SK-N-SH treated with all-trans-retinoic acid at 6 μM for 48 hours (cell line): ENCODE data around the gene RAPSN.

ENCODE experiments used
- ATAC-seq: fragments of 200-7000 bp; cut with Tn5 transposase; 3 replicates; pipeline ENCODE4 v1.9.1; 2020; ENCODE audit warnings: mild to moderate bottlenecking, moderate library complexity
- CSDC2 ChIP-seq: fragments of 250-450 bp; sonication (Bioruptor Pico); IDR thresholded peaks from 2 replicates; pipeline ENCODE4 v1.5.0; 2020; ENCODE audit warnings: mild to moderate bottlenecking, moderate library complexity
- ESRRG ChIP-seq: fragments of 250-450 bp; sonication (Bioruptor Pico); IDR thresholded peaks from 2 replicates; pipeline ENCODE4 v1.6.1; 2021; ENCODE audit warnings: mild to moderate bottlenecking
- ISL1 ChIP-seq: fragments of 250-450 bp; sonication (Bioruptor Pico); IDR thresholded peaks from 2 replicates; pipeline ENCODE4 v2.1.2; 2022; ENCODE audit warnings: mild to moderate bottlenecking, moderate library complexity
- OSR1 ChIP-seq: fragments of 250-450 bp; sonication (Bioruptor Pico); IDR thresholded peaks from 2 replicates; pipeline ENCODE4 v1.8.0; 2022; ENCODE audit warnings: moderate library complexity, mild to moderate bottlenecking, inconsistent platforms
- PPARA ChIP-seq: fragments of 250-450 bp; sonication (Bioruptor Pico); IDR thresholded peaks from 2 replicates; pipeline ENCODE4 v1.5.0; 2020; ENCODE audit warnings: mild to moderate bottlenecking, borderline replicate concordance
- RARB ChIP-seq: fragments of 250-450 bp; sonication (Bioruptor Pico); IDR thresholded peaks from 2 replicates; pipeline ENCODE4 v1.8.0; 2021; ENCODE audit warnings: mild to moderate bottlenecking, moderate library complexity
- SNAI2 ChIP-seq: fragments of 250-450 bp; sonication (Bioruptor Pico); IDR thresholded peaks from 2 replicates; pipeline ENCODE4 v1.5.0; 2020; ENCODE audit warnings: mild to moderate bottlenecking, moderate library complexity
- TCF4 ChIP-seq: fragments of 250-450 bp; sonication (Bioruptor Pico); IDR thresholded peaks from 2 replicates; pipeline ENCODE4 v1.8.0; 2021; ENCODE audit warnings: mild to moderate bottlenecking, moderate library complexity, borderline replicate concordance
- TOX ChIP-seq: fragments of 250-450 bp; sonication (Bioruptor Pico); IDR thresholded peaks from 2 replicates; pipeline ENCODE4 v1.8.0; 2021; ENCODE audit warnings: mild to moderate bottlenecking, moderate library complexity, borderline replicate concordance
- ZC3H10 ChIP-seq: fragments of 250-450 bp; sonication (Bioruptor Pico); IDR thresholded peaks from 2 replicates; pipeline ENCODE4 v1.5.1; 2021; ENCODE audit warnings: mild to moderate bottlenecking, moderate library complexity
- ZFP3 ChIP-seq: fragments of 250-450 bp; sonication (Bioruptor Pico); IDR thresholded peaks from 2 replicates; pipeline ENCODE4 v1.5.0; 2020; ENCODE audit warnings: mild to moderate bottlenecking, moderate library complexity
- ZNF565 ChIP-seq: fragments of 450-650 bp; formaldehyde crosslinking; conservative IDR thresholded peaks from 2 replicates; pipeline ENCODE4 v1.5.0; 2020; ENCODE audit warnings: low read depth, mild to moderate bottlenecking, moderate library complexity
- ZNF70 ChIP-seq: fragments of 450-650 bp; formaldehyde crosslinking; IDR thresholded peaks from 2 replicates; pipeline ENCODE4 v1.5.0; 2020; ENCODE audit warnings: mild to moderate bottlenecking, moderate library complexity
- ZNF8 ChIP-seq: fragments of 450-650 bp; formaldehyde crosslinking; IDR thresholded peaks from 2 replicates; pipeline ENCODE4 v1.5.0; 2020; ENCODE audit warnings: mild to moderate bottlenecking, moderate library complexity
- TF ChIP-seq, protein P1 (sequence below): fragments of 250-450 bp; sonication (Bioruptor Pico); IDR thresholded peaks from 2 replicates; pipeline ENCODE4 v1.5.1; 2021; ENCODE audit warnings: mild to moderate bottlenecking, moderate library complexity
- TF ChIP-seq, protein P2 (sequence below): fragments of 250-450 bp; sonication (Bioruptor Pico); IDR thresholded peaks from 2 replicates; pipeline ENCODE4 v1.5.1; 2020; ENCODE audit warnings: low read depth, mild to moderate bottlenecking, moderate library complexity
- TF ChIP-seq, protein P3 (sequence below): fragments of 250-450 bp; sonication (Bioruptor Pico); IDR thresholded peaks from 2 replicates; pipeline ENCODE4 v1.8.0; 2021; ENCODE audit warnings: low read depth, mild to moderate bottlenecking, moderate library complexity, borderline replicate concordance
- TF ChIP-seq, protein P4 (sequence below): fragments of 250-450 bp; sonication (Bioruptor Pico); IDR thresholded peaks from 2 replicates; pipeline ENCODE4 v1.5.0; 2020; ENCODE audit warnings: mild to moderate bottlenecking, moderate library complexity
- TF ChIP-seq, protein P5 (sequence below): fragments of 250-450 bp; sonication (Bioruptor Pico); IDR thresholded peaks from 2 replicates; pipeline ENCODE4 v1.8.0; 2020; ENCODE audit warnings: mild to moderate bottlenecking, moderate library complexity, borderline replicate concordance

RAPSN gene

DNA sequence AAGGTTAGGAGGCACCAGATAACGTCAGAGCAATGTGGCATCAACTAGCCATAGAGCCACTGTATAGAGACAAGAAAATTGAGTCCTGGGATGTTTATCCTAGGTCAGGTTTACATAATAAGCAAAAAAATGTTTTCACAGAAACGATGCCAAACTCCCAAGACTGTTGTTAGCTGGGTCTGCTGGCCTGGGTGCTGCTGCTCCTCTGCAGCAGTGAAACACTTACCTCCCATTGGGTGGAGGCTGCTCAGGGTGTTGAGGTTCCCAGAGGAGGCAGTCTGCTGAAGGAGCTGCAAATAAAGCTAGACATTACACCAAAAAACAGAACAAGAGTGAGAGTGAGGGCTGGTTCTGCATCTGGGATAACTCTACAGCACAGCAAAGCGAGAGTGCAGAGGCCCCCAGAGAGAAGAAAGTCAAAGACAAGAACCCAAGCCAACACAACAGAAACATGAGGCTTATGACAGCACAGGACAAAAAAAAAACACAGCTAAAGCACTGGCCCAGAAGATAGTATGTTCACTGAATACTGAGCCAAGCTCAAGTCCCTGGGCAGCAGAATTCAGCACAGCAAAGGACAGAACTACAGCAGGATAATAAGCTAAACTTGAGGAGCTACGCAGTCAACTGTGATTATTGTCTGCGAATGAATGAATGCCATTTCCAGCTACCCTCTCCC is 29.9 kb upstream of the RAPSN start:
- TF ChIP-seq ZC3H10 (CRISPR knock-in tag) (no peak), ZNF8 (no peak), ISL1 (CRISPR knock-in tag) (no peak), ESRRG (no peak), PPARA (CRISPR knock-in tag) (no peak), ZNF565 (CRISPR knock-in tag) (no peak), TOX (no peak), OSR1 (CRISPR knock-in tag) (no peak), SNAI2 (CRISPR knock-in tag) (no peak)
- TF ChIP-seq, protein P1, sequence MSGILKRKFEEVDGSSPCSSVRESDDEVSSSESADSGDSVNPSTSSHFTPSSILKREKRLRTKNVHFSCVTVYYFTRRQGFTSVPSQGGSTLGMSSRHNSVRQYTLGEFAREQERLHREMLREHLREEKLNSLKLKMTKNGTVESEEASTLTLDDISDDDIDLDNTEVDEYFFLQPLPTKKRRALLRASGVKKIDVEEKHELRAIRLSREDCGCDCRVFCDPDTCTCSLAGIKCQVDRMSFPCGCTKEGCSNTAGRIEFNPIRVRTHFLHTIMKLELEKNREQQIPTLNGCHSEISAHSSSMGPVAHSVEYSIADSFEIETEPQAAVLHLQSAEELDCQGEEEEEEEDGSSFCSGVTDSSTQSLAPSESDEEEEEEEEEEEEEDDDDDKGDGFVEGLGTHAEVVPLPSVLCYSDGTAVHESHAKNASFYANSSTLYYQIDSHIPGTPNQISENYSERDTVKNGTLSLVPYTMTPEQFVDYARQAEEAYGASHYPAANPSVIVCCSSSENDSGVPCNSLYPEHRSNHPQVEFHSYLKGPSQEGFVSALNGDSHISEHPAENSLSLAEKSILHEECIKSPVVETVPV: no peak
- TF ChIP-seq, protein P2, sequence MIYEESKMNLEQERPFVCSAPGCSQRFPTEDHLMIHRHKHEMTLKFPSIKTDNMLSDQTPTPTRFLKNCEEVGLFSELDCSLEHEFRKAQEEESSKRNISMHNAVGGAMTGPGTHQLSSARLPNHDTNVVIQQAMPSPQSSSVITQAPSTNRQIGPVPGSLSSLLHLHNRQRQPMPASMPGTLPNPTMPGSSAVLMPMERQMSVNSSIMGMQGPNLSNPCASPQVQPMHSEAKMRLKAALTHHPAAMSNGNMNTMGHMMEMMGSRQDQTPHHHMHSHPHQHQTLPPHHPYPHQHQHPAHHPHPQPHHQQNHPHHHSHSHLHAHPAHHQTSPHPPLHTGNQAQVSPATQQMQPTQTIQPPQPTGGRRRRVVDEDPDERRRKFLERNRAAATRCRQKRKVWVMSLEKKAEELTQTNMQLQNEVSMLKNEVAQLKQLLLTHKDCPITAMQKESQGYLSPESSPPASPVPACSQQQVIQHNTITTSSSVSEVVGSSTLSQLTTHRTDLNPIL (CRISPR knock-in tag): no peak
- TF ChIP-seq, protein P3, sequence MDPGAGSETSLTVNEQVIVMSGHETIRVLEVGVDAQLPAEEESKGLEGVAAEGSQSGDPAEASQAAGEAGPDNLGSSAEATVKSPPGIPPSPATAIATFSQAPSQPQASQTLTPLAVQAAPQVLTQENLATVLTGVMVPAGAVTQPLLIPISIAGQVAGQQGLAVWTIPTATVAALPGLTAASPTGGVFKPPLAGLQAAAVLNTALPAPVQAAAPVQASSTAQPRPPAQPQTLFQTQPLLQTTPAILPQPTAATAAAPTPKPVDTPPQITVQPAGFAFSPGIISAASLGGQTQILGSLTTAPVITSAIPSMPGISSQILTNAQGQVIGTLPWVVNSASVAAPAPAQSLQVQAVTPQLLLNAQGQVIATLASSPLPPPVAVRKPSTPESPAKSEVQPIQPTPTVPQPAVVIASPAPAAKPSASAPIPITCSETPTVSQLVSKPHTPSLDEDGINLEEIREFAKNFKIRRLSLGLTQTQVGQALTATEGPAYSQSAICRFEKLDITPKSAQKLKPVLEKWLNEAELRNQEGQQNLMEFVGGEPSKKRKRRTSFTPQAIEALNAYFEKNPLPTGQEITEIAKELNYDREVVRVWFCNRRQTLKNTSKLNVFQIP (CRISPR knock-in tag): no peak
- TF ChIP-seq, protein P4, sequence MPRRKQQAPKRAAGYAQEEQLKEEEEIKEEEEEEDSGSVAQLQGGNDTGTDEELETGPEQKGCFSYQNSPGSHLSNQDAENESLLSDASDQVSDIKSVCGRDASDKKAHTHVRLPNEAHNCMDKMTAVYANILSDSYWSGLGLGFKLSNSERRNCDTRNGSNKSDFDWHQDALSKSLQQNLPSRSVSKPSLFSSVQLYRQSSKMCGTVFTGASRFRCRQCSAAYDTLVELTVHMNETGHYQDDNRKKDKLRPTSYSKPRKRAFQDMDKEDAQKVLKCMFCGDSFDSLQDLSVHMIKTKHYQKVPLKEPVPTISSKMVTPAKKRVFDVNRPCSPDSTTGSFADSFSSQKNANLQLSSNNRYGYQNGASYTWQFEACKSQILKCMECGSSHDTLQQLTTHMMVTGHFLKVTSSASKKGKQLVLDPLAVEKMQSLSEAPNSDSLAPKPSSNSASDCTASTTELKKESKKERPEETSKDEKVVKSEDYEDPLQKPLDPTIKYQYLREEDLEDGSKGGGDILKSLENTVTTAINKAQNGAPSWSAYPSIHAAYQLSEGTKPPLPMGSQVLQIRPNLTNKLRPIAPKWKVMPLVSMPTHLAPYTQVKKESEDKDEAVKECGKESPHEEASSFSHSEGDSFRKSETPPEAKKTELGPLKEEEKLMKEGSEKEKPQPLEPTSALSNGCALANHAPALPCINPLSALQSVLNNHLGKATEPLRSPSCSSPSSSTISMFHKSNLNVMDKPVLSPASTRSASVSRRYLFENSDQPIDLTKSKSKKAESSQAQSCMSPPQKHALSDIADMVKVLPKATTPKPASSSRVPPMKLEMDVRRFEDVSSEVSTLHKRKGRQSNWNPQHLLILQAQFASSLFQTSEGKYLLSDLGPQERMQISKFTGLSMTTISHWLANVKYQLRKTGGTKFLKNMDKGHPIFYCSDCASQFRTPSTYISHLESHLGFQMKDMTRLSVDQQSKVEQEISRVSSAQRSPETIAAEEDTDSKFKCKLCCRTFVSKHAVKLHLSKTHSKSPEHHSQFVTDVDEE (CRISPR knock-in tag): no peak
- TF ChIP-seq, all 23 proteins: peak for 0
- ATAC-seq: no peak

DNA sequence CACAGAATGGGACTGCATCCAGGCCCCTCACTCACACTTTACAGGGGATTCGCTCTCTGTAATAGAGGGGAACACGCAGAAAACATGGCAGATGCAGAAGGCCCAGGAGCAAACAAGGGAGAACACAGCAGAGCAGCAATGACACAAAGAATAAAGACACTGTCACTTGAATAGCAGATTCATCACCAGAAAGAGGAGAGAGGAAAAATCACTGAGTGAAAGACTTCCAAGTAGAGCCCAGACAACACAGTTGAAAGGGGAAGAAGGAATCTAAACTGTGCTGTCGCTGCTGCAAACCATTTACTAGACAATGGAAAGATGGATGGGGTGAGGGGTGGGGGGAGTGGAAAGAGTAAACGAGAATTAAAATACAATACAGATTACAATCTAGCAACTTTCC is 28.8 kb upstream of the RAPSN start:
- ATAC-seq: no peak
- TF ChIP-seq ZNF8 (no peak), ZNF70 (no peak), CSDC2 (no peak), OSR1 (CRISPR knock-in tag) (no peak), RARB (no peak), ISL1 (CRISPR knock-in tag) (no peak), TCF4 (CRISPR knock-in tag) (no peak), ZFP3 (CRISPR knock-in tag) (no peak)
- TF ChIP-seq, protein P2 (CRISPR knock-in tag): no peak
- TF ChIP-seq, protein P5, sequence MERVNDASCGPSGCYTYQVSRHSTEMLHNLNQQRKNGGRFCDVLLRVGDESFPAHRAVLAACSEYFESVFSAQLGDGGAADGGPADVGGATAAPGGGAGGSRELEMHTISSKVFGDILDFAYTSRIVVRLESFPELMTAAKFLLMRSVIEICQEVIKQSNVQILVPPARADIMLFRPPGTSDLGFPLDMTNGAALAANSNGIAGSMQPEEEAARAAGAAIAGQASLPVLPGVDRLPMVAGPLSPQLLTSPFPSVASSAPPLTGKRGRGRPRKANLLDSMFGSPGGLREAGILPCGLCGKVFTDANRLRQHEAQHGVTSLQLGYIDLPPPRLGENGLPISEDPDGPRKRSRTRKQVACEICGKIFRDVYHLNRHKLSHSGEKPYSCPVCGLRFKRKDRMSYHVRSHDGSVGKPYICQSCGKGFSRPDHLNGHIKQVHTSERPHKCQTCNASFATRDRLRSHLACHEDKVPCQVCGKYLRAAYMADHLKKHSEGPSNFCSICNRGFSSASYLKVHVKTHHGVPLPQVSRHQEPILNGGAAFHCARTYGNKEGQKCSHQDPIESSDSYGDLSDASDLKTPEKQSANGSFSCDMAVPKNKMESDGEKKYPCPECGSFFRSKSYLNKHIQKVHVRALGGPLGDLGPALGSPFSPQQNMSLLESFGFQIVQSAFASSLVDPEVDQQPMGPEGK (CRISPR knock-in tag): no peak
- TF ChIP-seq, protein P1: no peak
